Measurements from ENCODE around the gene VWF.
A peak's percentile ranks its signal among the peaks of the same experiment; 100 is the strongest.
"Not testable (repeated sequence)": the region's sequence is repeated elsewhere in the genome, so short reads cannot be mapped to it uniquely, and the experiment has no call there.

Gene VWF

DNA sequence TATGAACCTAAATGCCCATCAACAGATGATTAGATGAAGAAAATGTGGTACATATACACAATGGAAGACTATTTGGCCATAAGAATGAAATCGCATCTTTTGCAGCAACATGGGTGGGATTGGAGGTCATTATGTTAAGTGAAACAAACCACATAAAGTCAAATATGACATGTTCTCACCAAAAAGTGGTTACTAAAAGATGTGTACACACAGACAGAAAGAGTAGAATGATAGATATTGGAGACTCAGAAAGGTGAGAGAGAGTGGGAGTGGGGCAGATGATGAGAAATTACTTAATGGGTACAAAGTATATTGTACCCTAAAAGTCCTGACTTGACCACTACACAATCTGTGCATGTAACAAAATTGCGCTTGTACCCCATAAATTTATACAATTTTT, 19.6 kb downstream of the VWF start:
- DNase-seq (ENCODE audit: low read depth in 2 of 2) = no peak
- TF ChIP-seq CTCF (IDR thresholded peaks at IDR 0.05; ENCODE audit: low read depth, low read length) = no peak

GRCh38 chr12:6104027-6104426, 20.4 kb downstream of the VWF start:
- no peak for DNase-seq (ENCODE audit: low read depth in 2 of 2)

More for the DNA sequence above, 19.6 kb downstream of the VWF start:
- no peak overlapping the region for H3K4me3 ChIP-seq (replicated peaks in 1 of 2; ENCODE audit: low read depth in 2 of 2, low read length in 2 of 2)

DNA sequence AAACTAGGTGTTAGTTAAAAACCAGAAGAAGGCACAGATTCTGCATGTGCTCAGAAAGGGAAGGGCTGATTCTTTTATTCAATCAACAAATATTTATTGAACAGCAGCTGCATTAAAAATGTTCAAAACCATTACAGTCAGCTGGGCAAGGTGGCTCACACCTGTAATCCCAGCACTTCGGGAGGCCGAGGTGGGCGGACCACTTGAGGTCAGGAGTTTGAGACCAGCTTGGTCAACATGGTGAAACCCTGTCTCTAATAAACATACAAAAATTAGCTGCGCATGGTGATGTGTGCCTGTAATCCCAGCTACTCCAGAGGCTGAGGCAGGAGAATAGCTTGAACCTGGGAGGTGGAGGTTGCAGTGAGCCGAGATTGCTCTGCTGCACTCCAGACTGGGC, 22.4 kb downstream of the VWF start:
- not testable (repeated sequence) for DNase-seq (ENCODE audit: low read depth in 2 of 2); H3K4me3 ChIP-seq (replicated peaks in 1 of 2; ENCODE audit: low read depth in 2 of 2, low read length in 2 of 2)

More at GRCh38 chr12:6104027-6104426, 20.4 kb downstream of the VWF start:
- TF ChIP-seq CTCF (IDR thresholded peaks at IDR 0.05; ENCODE audit: low read depth, low read length) = no peak
- no peak overlapping the region for H3K4me3 ChIP-seq (replicated peaks in 1 of 2; ENCODE audit: low read depth in 2 of 2, low read length in 2 of 2)

- TF ChIP-seq CTCF (IDR thresholded peaks at IDR 0.05; ENCODE audit: low read depth, low read length) = no peak
- no peak overlapping the region for H3K4me3 ChIP-seq (replicated peaks in 1 of 2; ENCODE audit: low read depth in 2 of 2, low read length in 2 of 2)
- DNase-seq (ENCODE audit: low read depth in 2 of 2) = no peak
Measured at GRCh38 chr12:6099316-6099715, 25.2 kb downstream of the VWF start.

- peak in 1 of 2 donors; percentile 90 for DNase-seq (ENCODE audit: low read depth in 2 of 2)
- no peak overlapping the region for H3K4me3 ChIP-seq (replicated peaks in 1 of 2; ENCODE audit: low read depth in 2 of 2, low read length in 2 of 2)
- TF ChIP-seq CTCF (IDR thresholded peaks at IDR 0.05; ENCODE audit: low read depth, low read length) = no peak
Measured at GRCh38 chr12:6097411-6097810, 27.1 kb downstream of the VWF start.

- no peak for TF ChIP-seq CTCF (IDR thresholded peaks at IDR 0.05; ENCODE audit: low read depth, low read length)
- peak in 1 of 2 donors; percentile 52 for DNase-seq (ENCODE audit: low read depth in 2 of 2)
- H3K4me3 ChIP-seq (replicated peaks in 1 of 2; ENCODE audit: low read depth in 2 of 2, low read length in 2 of 2) = no peak overlapping the region
Measured at GRCh38 chr12:6096527-6096926, 27.9 kb downstream of the VWF start.

GRCh38 chr12:6095269-6095668, 29.2 kb downstream of the VWF start:
- TF ChIP-seq CTCF (IDR thresholded peaks at IDR 0.05; ENCODE audit: low read depth, low read length) = no peak
- H3K4me3 ChIP-seq (replicated peaks in 1 of 2; ENCODE audit: low read depth in 2 of 2, low read length in 2 of 2) = no peak overlapping the region
- DNase-seq (ENCODE audit: low read depth in 2 of 2) = no peak
